WTC11 (cell line): Measurements from ENCODE around the gene KLHL35.

Experiments
- CREB1 ChIP-seq: sonication (generic); formaldehyde crosslinking; IDR thresholded peaks from 2 replicates; pipeline ENCODE4 v1.8.0; 2023; ENCODE audit warnings: mild to moderate bottlenecking, missing genetic modification reagents
- NR2C2 ChIP-seq: sonication (generic); formaldehyde crosslinking; IDR thresholded peaks from 2 replicates; pipeline ENCODE4 v1.8.0; 2022; ENCODE audit warnings: mild to moderate bottlenecking, missing genetic modification reagents
- SMAD3 ChIP-seq: sonication (generic); formaldehyde crosslinking; IDR thresholded peaks from 2 replicates; pipeline ENCODE4 v1.8.0; 2022; ENCODE audit warnings: missing genetic modification reagents, mild to moderate bottlenecking, borderline replicate concordance
- ZNF232 ChIP-seq: sonication (generic); formaldehyde crosslinking; IDR thresholded peaks from 2 replicates; pipeline ENCODE4 v1.8.0; 2022; ENCODE audit warnings: mild to moderate bottlenecking, missing genetic modification reagents
- TF ChIP-seq, protein P1 (sequence below): fragments of 200-600 bp; IDR thresholded peaks from 2 replicates; pipeline ENCODE4 v1.8.0; 2022; ENCODE audit warnings: antibody characterized with exemption
- TF ChIP-seq, protein P2 (sequence below): sonication (generic); formaldehyde crosslinking; IDR thresholded peaks from 2 replicates; pipeline ENCODE4 v1.8.0; 2022; ENCODE audit warnings: mild to moderate bottlenecking, missing genetic modification reagents
- TF ChIP-seq, protein P3 (sequence below): sonication (generic); formaldehyde crosslinking; IDR thresholded peaks from 2 replicates; pipeline ENCODE4 v1.8.1; 2023; ENCODE audit warnings: mild to moderate bottlenecking, missing genetic modification reagents
- TF ChIP-seq, protein P4 (sequence below): sonication (generic); formaldehyde crosslinking; IDR thresholded peaks from 2 replicates; pipeline ENCODE4 v1.8.1; 2023; ENCODE audit warnings: mild to moderate bottlenecking, missing genetic modification reagents, moderate library complexity
- TF ChIP-seq, protein P5 (sequence below): sonication (generic); formaldehyde crosslinking; IDR thresholded peaks from 2 replicates; pipeline ENCODE4 v1.8.0; 2022; ENCODE audit warnings: mild to moderate bottlenecking, missing genetic modification reagents

DNA sequence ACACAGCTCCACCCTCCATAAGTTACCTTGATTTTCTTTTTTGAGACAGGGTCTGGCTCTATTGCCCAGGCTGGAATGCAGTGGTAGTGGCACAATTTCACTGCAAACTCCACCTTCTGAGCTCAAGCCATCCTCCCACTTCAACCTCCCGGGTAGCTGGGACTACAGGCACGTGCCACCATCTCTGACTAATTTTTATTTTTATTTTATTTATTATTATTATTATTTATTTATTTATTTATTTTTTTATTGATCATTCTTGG is 24.1 kb downstream of the KLHL35 start:
- TF ChIP-seq, protein P1, sequence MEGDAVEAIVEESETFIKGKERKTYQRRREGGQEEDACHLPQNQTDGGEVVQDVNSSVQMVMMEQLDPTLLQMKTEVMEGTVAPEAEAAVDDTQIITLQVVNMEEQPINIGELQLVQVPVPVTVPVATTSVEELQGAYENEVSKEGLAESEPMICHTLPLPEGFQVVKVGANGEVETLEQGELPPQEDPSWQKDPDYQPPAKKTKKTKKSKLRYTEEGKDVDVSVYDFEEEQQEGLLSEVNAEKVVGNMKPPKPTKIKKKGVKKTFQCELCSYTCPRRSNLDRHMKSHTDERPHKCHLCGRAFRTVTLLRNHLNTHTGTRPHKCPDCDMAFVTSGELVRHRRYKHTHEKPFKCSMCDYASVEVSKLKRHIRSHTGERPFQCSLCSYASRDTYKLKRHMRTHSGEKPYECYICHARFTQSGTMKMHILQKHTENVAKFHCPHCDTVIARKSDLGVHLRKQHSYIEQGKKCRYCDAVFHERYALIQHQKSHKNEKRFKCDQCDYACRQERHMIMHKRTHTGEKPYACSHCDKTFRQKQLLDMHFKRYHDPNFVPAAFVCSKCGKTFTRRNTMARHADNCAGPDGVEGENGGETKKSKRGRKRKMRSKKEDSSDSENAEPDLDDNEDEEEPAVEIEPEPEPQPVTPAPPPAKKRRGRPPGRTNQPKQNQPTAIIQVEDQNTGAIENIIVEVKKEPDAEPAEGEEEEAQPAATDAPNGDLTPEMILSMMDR, result no peak
- TF ChIP-seq, protein P2, sequence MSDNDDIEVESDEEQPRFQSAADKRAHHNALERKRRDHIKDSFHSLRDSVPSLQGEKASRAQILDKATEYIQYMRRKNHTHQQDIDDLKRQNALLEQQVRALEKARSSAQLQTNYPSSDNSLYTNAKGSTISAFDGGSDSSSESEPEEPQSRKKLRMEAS (CRISPR knock-in tag), result no peak
- no peak for TF ChIP-seq CREB1 (CRISPR knock-in tag)
- no peak for TF ChIP-seq NR2C2 (CRISPR knock-in tag)
- TF ChIP-seq SMAD3, result no peak
- TF ChIP-seq ZNF232, result no peak
- TF ChIP-seq, protein P3, sequence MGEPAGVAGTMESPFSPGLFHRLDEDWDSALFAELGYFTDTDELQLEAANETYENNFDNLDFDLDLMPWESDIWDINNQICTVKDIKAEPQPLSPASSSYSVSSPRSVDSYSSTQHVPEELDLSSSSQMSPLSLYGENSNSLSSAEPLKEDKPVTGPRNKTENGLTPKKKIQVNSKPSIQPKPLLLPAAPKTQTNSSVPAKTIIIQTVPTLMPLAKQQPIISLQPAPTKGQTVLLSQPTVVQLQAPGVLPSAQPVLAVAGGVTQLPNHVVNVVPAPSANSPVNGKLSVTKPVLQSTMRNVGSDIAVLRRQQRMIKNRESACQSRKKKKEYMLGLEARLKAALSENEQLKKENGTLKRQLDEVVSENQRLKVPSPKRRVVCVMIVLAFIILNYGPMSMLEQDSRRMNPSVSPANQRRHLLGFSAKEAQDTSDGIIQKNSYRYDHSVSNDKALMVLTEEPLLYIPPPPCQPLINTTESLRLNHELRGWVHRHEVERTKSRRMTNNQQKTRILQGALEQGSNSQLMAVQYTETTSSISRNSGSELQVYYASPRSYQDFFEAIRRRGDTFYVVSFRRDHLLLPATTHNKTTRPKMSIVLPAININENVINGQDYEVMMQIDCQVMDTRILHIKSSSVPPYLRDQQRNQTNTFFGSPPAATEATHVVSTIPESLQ (CRISPR knock-in tag), result no peak
- TF ChIP-seq, protein P4, sequence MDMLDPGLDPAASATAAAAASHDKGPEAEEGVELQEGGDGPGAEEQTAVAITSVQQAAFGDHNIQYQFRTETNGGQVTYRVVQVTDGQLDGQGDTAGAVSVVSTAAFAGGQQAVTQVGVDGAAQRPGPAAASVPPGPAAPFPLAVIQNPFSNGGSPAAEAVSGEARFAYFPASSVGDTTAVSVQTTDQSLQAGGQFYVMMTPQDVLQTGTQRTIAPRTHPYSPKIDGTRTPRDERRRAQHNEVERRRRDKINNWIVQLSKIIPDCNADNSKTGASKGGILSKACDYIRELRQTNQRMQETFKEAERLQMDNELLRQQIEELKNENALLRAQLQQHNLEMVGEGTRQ, result no peak
- TF ChIP-seq, protein P5, sequence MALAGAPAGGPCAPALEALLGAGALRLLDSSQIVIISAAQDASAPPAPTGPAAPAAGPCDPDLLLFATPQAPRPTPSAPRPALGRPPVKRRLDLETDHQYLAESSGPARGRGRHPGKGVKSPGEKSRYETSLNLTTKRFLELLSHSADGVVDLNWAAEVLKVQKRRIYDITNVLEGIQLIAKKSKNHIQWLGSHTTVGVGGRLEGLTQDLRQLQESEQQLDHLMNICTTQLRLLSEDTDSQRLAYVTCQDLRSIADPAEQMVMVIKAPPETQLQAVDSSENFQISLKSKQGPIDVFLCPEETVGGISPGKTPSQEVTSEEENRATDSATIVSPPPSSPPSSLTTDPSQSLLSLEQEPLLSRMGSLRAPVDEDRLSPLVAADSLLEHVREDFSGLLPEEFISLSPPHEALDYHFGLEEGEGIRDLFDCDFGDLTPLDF (CRISPR knock-in tag), result no peak
